Measurements from ENCODE around the gene PRRX2.

Gene PRRX2

DNA sequence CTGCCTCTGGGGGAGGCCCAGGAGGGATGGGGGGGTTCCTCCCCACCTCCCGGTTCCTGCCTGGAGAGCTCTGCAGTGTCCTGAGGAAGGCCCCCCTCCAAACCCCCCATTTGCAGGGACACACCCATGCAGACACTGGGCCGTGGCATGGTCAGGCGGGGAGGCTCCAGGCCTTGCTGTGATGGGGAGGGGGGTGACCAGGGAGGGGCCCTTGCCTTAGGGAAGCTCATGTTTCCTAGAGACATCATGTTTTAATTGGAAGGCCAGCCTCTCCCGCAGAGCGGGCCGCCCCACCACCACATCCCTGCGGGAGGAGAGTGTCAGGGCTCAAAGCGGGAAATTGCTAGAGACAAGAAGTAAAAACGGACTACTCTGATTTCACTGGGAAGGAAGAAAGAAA is 12.0 kb downstream of the PRRX2 start:
- TF ChIP-seq RARB (CRISPR knock-in tag; IDR thresholded peaks at IDR 0.05): no peak
- no peak for TF ChIP-seq ZNF8 (CRISPR knock-in tag; IDR thresholded peaks at IDR 0.05)
- TF ChIP-seq BACH2 (CRISPR knock-in tag; IDR thresholded peaks at IDR 0.05; ENCODE audit: borderline replicate concordance): no peak
- TF ChIP-seq GLIS3 (CRISPR knock-in tag; IDR thresholded peaks at IDR 0.05): no peak
- no peak for TF ChIP-seq PPARA (CRISPR knock-in tag; IDR thresholded peaks at IDR 0.05; ENCODE audit: borderline replicate concordance)
- TF ChIP-seq TOX (CRISPR knock-in tag; IDR thresholded peaks at IDR 0.05; ENCODE audit: borderline replicate concordance): no peak
- TF ChIP-seq, protein P1, sequence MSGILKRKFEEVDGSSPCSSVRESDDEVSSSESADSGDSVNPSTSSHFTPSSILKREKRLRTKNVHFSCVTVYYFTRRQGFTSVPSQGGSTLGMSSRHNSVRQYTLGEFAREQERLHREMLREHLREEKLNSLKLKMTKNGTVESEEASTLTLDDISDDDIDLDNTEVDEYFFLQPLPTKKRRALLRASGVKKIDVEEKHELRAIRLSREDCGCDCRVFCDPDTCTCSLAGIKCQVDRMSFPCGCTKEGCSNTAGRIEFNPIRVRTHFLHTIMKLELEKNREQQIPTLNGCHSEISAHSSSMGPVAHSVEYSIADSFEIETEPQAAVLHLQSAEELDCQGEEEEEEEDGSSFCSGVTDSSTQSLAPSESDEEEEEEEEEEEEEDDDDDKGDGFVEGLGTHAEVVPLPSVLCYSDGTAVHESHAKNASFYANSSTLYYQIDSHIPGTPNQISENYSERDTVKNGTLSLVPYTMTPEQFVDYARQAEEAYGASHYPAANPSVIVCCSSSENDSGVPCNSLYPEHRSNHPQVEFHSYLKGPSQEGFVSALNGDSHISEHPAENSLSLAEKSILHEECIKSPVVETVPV (CRISPR knock-in tag; IDR thresholded peaks at IDR 0.05): no peak
- TF ChIP-seq ZNF565 (CRISPR knock-in tag; conservative IDR thresholded peaks at IDR 0.05; ENCODE audit: low read depth): no peak
- TF ChIP-seq CSDC2 (CRISPR knock-in tag; IDR thresholded peaks at IDR 0.05): no peak
- no peak for TF ChIP-seq ESRRG (CRISPR knock-in tag; IDR thresholded peaks at IDR 0.05)
- no peak for TF ChIP-seq ZFP3 (CRISPR knock-in tag; IDR thresholded peaks at IDR 0.05)
- TF ChIP-seq ZNF70 (CRISPR knock-in tag; IDR thresholded peaks at IDR 0.05): no peak
- TF ChIP-seq ARNTL (CRISPR knock-in tag; IDR thresholded peaks at IDR 0.05; ENCODE audit: borderline replicate concordance, low read depth): no peak
- TF ChIP-seq CREB5 (CRISPR knock-in tag; IDR thresholded peaks at IDR 0.05; ENCODE audit: low read depth): no peak
- no peak for TF ChIP-seq PATZ1 (CRISPR knock-in tag; IDR thresholded peaks at IDR 0.05; ENCODE audit: borderline replicate concordance)
- no peak for TF ChIP-seq TCF4 (CRISPR knock-in tag; IDR thresholded peaks at IDR 0.05; ENCODE audit: borderline replicate concordance)
- TF ChIP-seq OSR1 (CRISPR knock-in tag; IDR thresholded peaks at IDR 0.05): no peak
- TF ChIP-seq, protein P2, sequence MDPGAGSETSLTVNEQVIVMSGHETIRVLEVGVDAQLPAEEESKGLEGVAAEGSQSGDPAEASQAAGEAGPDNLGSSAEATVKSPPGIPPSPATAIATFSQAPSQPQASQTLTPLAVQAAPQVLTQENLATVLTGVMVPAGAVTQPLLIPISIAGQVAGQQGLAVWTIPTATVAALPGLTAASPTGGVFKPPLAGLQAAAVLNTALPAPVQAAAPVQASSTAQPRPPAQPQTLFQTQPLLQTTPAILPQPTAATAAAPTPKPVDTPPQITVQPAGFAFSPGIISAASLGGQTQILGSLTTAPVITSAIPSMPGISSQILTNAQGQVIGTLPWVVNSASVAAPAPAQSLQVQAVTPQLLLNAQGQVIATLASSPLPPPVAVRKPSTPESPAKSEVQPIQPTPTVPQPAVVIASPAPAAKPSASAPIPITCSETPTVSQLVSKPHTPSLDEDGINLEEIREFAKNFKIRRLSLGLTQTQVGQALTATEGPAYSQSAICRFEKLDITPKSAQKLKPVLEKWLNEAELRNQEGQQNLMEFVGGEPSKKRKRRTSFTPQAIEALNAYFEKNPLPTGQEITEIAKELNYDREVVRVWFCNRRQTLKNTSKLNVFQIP (CRISPR knock-in tag; IDR thresholded peaks at IDR 0.05; ENCODE audit: borderline replicate concordance, low read depth): no peak
- no peak for TF ChIP-seq TSHZ2 (CRISPR knock-in tag; IDR thresholded peaks at IDR 0.05)
- ATAC-seq: peak; percentile 93

- TF ChIP-seq PPARA (CRISPR knock-in tag; IDR thresholded peaks at IDR 0.05; ENCODE audit: borderline replicate concordance): no peak
- no peak for TF ChIP-seq ISL1 (CRISPR knock-in tag; IDR thresholded peaks at IDR 0.05)
- no peak for TF ChIP-seq ZNF70 (CRISPR knock-in tag; IDR thresholded peaks at IDR 0.05)
- no peak for TF ChIP-seq ESRRG (CRISPR knock-in tag; IDR thresholded peaks at IDR 0.05)
- TF ChIP-seq TCF4 (CRISPR knock-in tag; IDR thresholded peaks at IDR 0.05; ENCODE audit: borderline replicate concordance): no peak
- no peak for ATAC-seq
These were observed 13.4 kb downstream of the PRRX2 start for GRCh38 chr9:129678844-129679243.

- TF ChIP-seq CREB5 (CRISPR knock-in tag; IDR thresholded peaks at IDR 0.05; ENCODE audit: low read depth): no peak
- TF ChIP-seq PATZ1 (CRISPR knock-in tag; IDR thresholded peaks at IDR 0.05; ENCODE audit: borderline replicate concordance): no peak
- no peak for ATAC-seq
These were observed 14.1 kb downstream of the PRRX2 start for GRCh38 chr9:129679537-129679936.
